ENCODE results near the gene FNDC3B. TPM values are rescaled to one million over a fixed set of nuclear protein-coding genes. Genes with fewer than 3 reads are reported as not detected.

Gene FNDC3B
- polyA plus RNA-seq, 1 donor, result 56.3 TPM

GRCh38 chr3:172150268-172150667 lies 110.9 kb downstream of the FNDC3B start:
- DNase-seq (ENCODE audit: low read depth), result no peak

GRCh38 chr3:172150913-172151650 lies 111.7 kb downstream of the FNDC3B start:
- no peak for DNase-seq (ENCODE audit: low read depth)

GRCh38 chr3:172151651-172152649 lies 112.6 kb downstream of the FNDC3B start:
- DNase-seq (ENCODE audit: low read depth), result no peak

- no peak for DNase-seq (ENCODE audit: low read depth)
Observed at GRCh38 chr3:172152874-172153273, 113.5 kb downstream of the FNDC3B start.

GRCh38 chr3:172153335-172153861 lies 114.0 kb downstream of the FNDC3B start:
- peak; percentile 87 for DNase-seq (ENCODE audit: low read depth)

GRCh38 chr3:172154768-172155664 lies 115.6 kb downstream of the FNDC3B start:
- no peak for DNase-seq (ENCODE audit: low read depth)

- DNase-seq (ENCODE audit: low read depth), result no peak
Observed at GRCh38 chr3:172155897-172156585, 116.7 kb downstream of the FNDC3B start.

- no peak for DNase-seq (ENCODE audit: low read depth)
Observed at GRCh38 chr3:172156586-172156955, 117.2 kb downstream of the FNDC3B start.

- DNase-seq (ENCODE audit: low read depth), result no peak
Observed at GRCh38 chr3:172157564-172158258, 118.3 kb downstream of the FNDC3B start.

GRCh38 chr3:172158741-172159140 lies 119.4 kb downstream of the FNDC3B start:
- DNase-seq (ENCODE audit: low read depth), result no peak

GRCh38 chr3:172159376-172159775 lies 120.0 kb downstream of the FNDC3B start:
- DNase-seq (ENCODE audit: low read depth), result no peak

GRCh38 chr3:172159962-172160538 lies 120.7 kb downstream of the FNDC3B start:
- DNase-seq (ENCODE audit: low read depth), result no peak

GRCh38 chr3:172161133-172161789 lies 121.9 kb downstream of the FNDC3B start:
- DNase-seq (ENCODE audit: low read depth), result no peak

- no peak for DNase-seq (ENCODE audit: low read depth)
Observed at GRCh38 chr3:172161959-172162358, 122.6 kb downstream of the FNDC3B start.

GRCh38 chr3:172163320-172163719 lies 123.9 kb downstream of the FNDC3B start:
- DNase-seq (ENCODE audit: low read depth), result no peak

- DNase-seq (ENCODE audit: low read depth), result no peak
Observed at GRCh38 chr3:172164620-172165362, 125.4 kb downstream of the FNDC3B start.

- DNase-seq (ENCODE audit: low read depth), result no peak
Observed at GRCh38 chr3:172166261-172166660, 126.9 kb downstream of the FNDC3B start.

GRCh38 chr3:172166890-172167289 lies 127.5 kb downstream of the FNDC3B start:
- DNase-seq (ENCODE audit: low read depth), result no peak

Measured in forelimb muscle (tissue), 1 donor.